GM13976 (cell line): ENCODE measurements around the gene IL37.

Experiments
- DNase-seq: peaks from one replicate; pipeline ENCODE4 v3.0.0; 2012; ENCODE audit warnings: low spot score
- in situ Hi-C: fragments of 300-500 bp; cut with MboI; formaldehyde crosslinking; loops from one replicate; pipeline ENCODE4 v1.12.0; 2022; ENCODE audit warnings: low sequenced_read_pairs, mixed read lengths, inconsistent platforms; ENCODE audit not compliant: unreplicated experiment
- TF ChIP-seq, protein P1 (sequence below): IDR thresholded peaks from 2 replicates; pipeline ENCODE4 v1.5.1; 2012; ENCODE audit warnings: borderline replicate concordance, mild to moderate bottlenecking; ENCODE audit not compliant: insufficient read depth; ENCODE audit errors: extremely low read depth, missing control alignments, control extremely low read depth

Gene IL37

DNA sequence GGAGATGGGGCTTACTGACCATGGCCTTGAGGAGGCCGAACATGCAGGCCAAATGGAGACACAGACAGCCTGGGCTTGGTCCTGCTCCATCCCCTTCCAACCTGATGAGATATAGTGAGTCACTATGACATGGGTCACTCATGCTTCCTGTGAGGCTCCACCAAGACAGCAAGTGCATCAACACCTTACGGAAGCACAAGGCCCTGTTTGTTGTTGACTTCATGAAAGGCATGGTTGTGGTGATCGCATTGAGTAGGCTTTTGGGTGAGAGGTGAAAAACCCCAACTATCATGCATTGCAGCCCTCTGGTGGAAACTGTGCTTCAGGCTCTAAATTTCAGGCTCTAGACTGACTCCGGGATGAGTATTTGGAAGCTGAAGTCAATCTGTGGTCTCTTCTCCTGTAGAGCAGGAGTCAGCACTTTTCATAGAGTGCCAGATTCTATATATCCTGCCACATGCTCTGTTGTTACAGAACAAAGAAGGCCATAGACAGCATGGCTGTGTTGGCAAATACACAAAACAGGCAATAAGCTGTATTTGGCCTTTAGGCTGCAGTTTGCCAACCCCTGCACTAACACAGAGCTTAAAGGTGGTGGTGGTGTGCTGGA is 10.1 kb downstream of the IL37 start:
- in situ Hi-C loops, result no loop called here
- DNase-seq, result no peak
- TF ChIP-seq, protein P1, sequence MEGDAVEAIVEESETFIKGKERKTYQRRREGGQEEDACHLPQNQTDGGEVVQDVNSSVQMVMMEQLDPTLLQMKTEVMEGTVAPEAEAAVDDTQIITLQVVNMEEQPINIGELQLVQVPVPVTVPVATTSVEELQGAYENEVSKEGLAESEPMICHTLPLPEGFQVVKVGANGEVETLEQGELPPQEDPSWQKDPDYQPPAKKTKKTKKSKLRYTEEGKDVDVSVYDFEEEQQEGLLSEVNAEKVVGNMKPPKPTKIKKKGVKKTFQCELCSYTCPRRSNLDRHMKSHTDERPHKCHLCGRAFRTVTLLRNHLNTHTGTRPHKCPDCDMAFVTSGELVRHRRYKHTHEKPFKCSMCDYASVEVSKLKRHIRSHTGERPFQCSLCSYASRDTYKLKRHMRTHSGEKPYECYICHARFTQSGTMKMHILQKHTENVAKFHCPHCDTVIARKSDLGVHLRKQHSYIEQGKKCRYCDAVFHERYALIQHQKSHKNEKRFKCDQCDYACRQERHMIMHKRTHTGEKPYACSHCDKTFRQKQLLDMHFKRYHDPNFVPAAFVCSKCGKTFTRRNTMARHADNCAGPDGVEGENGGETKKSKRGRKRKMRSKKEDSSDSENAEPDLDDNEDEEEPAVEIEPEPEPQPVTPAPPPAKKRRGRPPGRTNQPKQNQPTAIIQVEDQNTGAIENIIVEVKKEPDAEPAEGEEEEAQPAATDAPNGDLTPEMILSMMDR, result no peak

DNA sequence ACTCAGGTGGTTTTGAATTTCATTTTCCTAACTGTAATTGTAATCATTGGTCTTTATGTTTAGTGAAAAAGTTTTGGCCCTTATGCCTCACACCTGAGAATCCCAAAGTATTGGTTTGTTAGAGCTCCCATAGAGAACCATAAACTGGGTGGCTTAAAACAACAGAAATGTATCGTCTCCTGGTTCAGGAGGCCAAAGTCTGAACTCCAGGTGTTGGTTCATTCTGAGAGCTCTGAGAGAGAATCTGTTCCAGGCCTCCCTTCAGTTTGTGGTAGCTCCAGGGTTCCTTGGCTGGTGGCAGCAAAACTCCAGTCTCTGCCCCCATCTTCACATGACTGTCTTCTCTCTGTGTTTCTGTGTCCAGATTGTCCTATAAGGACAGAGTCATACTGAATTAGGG is 11.0 kb downstream of the IL37 start:
- DNase-seq, result no peak
- in situ Hi-C loops, result no loop called here
- TF ChIP-seq, protein P1, result no peak

DNA sequence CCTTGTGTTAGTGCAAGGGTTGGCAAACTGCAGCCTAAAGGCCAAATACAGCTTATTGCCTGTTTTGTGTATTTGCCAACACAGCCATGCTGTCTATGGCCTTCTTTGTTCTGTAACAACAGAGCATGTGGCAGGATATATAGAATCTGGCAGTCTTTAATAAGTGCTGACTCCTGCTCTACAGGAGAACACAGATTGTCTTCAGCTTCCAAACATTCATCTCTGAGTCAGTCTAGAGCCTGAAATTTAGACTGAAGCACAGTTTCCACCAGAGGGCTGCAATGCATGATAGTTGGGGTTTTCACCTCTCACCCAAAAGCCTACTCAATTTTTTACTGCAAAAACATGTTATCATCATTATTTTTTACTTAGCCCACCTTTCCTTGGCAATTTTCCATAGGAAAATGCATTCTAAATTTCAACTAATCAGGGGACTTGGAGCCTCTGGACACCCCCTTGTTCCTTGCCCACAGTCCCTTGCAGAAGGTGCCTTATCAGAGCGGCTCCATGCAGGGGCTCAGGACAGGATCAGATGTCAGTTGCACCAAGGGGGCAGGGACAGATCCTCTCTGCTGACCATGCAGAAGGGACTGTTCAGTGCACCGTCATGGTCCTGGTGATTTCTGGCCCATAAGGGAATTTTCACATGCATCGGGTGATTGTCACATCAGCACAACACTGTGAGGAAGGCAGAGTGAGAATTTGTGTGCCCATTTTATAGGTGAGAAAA is 12.4 kb downstream of the IL37 start:
- TF ChIP-seq, protein P1, result no peak
- DNase-seq, result no peak
- in situ Hi-C loops, result no loop called here

DNA sequence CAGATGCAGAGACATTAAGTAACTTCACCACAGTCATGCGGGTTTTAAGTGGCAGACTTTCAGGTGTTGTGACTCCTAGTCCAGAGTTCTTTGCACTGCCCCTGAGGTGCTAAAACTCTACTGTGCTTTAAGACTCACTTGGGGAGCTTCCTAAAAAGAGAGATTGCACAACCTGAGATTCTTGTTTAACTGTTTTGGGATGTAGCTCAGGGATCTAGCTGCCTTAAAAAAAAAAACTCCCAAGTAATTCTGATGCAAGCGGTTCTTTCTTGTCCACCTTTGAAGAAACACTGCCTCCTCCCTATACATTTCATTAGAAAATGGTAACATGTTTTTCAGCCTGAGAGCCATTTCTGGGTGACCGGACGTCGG is 13.0 kb downstream of the IL37 start:
- TF ChIP-seq, protein P1, result no peak
- in situ Hi-C loops, result no loop called here
- no peak for DNase-seq

DNA sequence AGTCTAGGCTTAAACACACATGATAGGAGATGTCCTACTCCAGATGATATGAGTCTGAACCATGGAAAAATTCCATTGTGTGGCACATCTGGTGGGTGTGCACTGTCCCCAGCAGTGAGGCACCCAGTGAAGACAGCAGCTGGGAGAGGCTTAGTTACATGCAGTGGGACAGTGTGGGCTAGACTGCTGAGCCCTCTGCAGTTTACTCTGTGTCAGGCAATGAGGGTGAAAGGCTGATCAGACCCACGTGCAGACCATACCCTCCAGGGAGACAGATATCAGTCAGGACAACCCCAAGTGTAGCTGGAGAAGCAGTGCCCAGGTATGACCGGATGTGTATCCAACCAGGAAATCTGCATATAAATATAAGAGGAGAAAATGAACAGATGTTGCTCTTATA is 13.4 kb downstream of the IL37 start:
- in situ Hi-C loops, result no loop called here
- no peak for DNase-seq
- TF ChIP-seq, protein P1, result no peak

DNA sequence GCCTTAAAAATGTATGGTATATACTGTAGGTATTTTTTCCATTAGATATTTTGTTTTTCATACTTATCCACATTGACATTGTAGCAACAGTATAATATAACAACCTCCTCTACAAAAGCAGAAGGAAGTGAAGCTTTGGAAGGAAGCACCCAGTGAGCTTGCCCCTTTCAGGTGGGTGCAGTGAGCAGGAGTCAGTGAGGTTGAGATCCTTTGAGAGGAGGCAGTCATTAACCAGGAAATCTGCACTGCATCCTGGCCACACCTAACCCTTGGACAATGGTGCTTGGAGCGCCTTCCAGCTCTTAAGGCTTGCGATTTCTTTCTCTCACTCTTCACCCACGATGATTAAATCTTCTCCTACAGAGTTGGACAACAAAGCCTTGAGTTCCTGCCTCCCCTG is 13.9 kb downstream of the IL37 start:
- in situ Hi-C loops, result no loop called here
- no peak for DNase-seq
- TF ChIP-seq, protein P1, result no peak

DNA sequence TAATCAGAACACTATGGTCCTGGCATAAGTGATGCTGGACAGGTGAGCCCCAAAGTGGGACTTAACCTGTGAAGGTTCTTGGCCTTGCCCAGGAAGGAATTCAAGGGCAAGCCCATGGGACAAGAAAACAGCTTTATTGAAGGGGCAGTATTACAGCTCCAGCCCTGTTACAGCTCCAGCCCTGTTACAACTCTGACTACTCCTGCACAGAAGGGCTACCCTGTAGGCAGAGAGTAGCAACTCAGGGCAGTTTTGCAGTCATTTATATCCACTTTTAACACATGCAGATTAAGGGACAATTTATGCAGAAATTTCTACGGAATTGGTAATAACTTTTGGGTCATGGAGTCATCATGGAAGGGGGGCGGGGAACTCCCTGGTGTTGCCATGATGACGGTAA is 15.7 kb downstream of the IL37 start:
- DNase-seq, result no peak
- TF ChIP-seq, protein P1, result no peak
- in situ Hi-C loops, result no loop called here
